ENCODE measurements around the gene PROCR. TPM values are rescaled to one million over a fixed set of nuclear protein-coding genes. Genes with fewer than 3 reads are reported as not detected.
"Not testable (repeated sequence)": the region's sequence is repeated elsewhere in the genome, so short reads cannot be mapped to it uniquely, and the experiment has no call there.

PROCR gene
- total RNA-seq, 1 experiment from 2014 or later = 165 TPM

GRCh38 chr20:35164531-35164930 is 7.3 kb upstream of the PROCR start:
- not testable (repeated sequence) for DNase-seq (ENCODE audit: extremely low read depth, low read depth)

- DNase-seq (ENCODE audit: extremely low read depth, low read depth) = no peak
These were observed 6.4 kb upstream of the PROCR start for GRCh38 chr20:35165221-35166185.

- no peak for DNase-seq (ENCODE audit: extremely low read depth, low read depth)
These were observed 5.5 kb upstream of the PROCR start for GRCh38 chr20:35166242-35166830.

- no peak for DNase-seq (ENCODE audit: extremely low read depth, low read depth)
These were observed 4.1 kb upstream of the PROCR start for GRCh38 chr20:35167787-35168186.

- not testable (repeated sequence) for DNase-seq (ENCODE audit: extremely low read depth, low read depth)
These were observed 3.0 kb upstream of the PROCR start for GRCh38 chr20:35168701-35169409.

- no peak for DNase-seq (ENCODE audit: extremely low read depth, low read depth)
These were observed 477 bp upstream of the PROCR start for GRCh38 chr20:35171438-35171752.

GRCh38 chr20:35172434-35172806 is 548 bp downstream of the PROCR start:
- no peak for DNase-seq (ENCODE audit: extremely low read depth, low read depth)

- DNase-seq (ENCODE audit: extremely low read depth, low read depth) = no peak
These were observed 1.8 kb downstream of the PROCR start for GRCh38 chr20:35173576-35174192.

- DNase-seq (ENCODE audit: extremely low read depth, low read depth) = no peak
These were observed 2.8 kb downstream of the PROCR start for GRCh38 chr20:35174458-35175216.

GRCh38 chr20:35176132-35176531 is 4.3 kb downstream of the PROCR start:
- DNase-seq (ENCODE audit: extremely low read depth, low read depth) = no peak

GRCh38 chr20:35179292-35180212 is 7.7 kb downstream of the PROCR start:
- DNase-seq (ENCODE audit: extremely low read depth, low read depth) = no peak

- DNase-seq (ENCODE audit: extremely low read depth, low read depth) = no peak
These were observed 8.4 kb downstream of the PROCR start for GRCh38 chr20:35180266-35180665.

GRCh38 chr20:35181731-35182130 is 9.9 kb downstream of the PROCR start:
- DNase-seq (ENCODE audit: extremely low read depth, low read depth) = no peak

GRCh38 chr20:35186691-35187289 is 14.9 kb downstream of the PROCR start:
- DNase-seq (ENCODE audit: extremely low read depth, low read depth) = not testable (repeated sequence)

- no peak for DNase-seq (ENCODE audit: extremely low read depth, low read depth)
These were observed 15.8 kb downstream of the PROCR start for GRCh38 chr20:35187584-35188190.

GRCh38 chr20:35189223-35189622 is 17.4 kb downstream of the PROCR start:
- not testable (repeated sequence) for DNase-seq (ENCODE audit: extremely low read depth, low read depth)

GRCh38 chr20:35190556-35190955 is 18.7 kb downstream of the PROCR start:
- no peak for DNase-seq (ENCODE audit: extremely low read depth, low read depth)

- DNase-seq (ENCODE audit: extremely low read depth, low read depth) = no peak
These were observed 19.7 kb downstream of the PROCR start for GRCh38 chr20:35191419-35192117.
